ENCODE measurements around the gene PAPSS2.

GRCh38 chr10:87729940-87730339 is 70.3 kb downstream of the PAPSS2 start:
- TF ChIP-seq EP300 (IDR thresholded peaks at IDR 0.05) (no peak), POLR2AphosphoS5 (IDR thresholded peaks at IDR 0.05) (no peak), CTCF (IDR thresholded peaks at IDR 0.05) (no peak), POLR2A (IDR thresholded peaks at IDR 0.05) (no peak)
